SW480 (cell line): ENCODE results near the gene CSRP1.
"Not testable (repeated sequence)": the region's sequence is repeated elsewhere in the genome, so short reads cannot be mapped to it uniquely, and the experiment has no call there.

Experiments
- DNase-seq: peaks from one replicate; pipeline ENCODE4 v3.0.0-alpha.2; 2016; ENCODE audit warnings: low spot score

Gene CSRP1

DNA sequence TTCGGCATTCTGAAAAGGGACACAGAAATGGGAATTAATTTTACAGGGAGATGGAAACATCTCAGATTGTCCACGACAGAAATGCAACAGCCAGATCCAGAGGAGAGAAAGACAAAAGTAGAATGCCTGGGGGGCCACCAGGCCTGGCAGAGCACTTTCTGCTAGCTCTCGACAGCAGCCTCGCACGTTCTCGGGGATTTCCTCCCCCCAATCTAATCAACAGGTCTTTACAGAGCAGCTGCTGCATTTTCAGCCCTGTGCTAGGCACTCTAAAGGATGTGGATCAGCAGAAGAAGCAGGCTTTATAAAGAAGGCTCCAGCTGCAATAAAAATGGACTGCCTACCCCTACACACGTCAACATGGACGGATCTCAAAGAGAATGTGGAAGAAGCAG, 10.6 kb downstream of the CSRP1 start:
- no peak for DNase-seq

DNA sequence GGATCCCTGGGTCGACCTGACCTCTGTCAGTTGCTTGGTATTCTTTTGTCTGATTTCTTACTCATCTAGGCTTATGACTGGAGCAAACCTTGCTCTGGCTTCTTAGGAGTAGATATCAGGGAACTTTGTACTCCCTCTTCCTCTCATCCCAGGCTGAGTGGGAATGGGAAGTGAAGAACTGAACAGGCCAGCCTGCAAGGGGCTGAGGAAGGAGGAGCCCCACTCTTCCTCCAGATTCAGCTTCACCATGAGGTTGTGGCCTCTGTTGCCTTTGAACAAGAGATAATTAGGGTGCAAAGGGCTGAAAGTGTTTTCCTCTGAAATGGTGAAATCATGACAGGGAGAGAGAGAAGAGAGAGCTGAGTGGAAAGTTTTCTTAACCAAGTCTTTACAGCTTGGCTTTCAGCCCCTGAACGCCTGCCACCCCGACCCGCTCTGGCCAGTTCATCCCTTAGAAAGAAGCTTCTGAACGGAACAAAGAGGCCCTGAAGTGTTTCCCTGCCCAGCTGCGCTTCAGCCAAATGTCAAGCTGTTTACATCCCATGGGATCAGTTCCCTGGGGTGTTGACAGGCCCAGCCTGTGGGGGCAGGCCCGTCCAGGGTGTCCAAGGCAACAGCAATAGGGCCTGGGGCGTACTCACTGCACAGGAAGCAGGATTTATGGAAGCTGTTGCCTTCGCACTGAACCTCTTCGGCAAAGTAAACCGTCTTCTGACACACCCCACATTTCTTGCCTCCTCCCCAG, 11.2 kb downstream of the CSRP1 start:
- no peak for DNase-seq

DNA sequence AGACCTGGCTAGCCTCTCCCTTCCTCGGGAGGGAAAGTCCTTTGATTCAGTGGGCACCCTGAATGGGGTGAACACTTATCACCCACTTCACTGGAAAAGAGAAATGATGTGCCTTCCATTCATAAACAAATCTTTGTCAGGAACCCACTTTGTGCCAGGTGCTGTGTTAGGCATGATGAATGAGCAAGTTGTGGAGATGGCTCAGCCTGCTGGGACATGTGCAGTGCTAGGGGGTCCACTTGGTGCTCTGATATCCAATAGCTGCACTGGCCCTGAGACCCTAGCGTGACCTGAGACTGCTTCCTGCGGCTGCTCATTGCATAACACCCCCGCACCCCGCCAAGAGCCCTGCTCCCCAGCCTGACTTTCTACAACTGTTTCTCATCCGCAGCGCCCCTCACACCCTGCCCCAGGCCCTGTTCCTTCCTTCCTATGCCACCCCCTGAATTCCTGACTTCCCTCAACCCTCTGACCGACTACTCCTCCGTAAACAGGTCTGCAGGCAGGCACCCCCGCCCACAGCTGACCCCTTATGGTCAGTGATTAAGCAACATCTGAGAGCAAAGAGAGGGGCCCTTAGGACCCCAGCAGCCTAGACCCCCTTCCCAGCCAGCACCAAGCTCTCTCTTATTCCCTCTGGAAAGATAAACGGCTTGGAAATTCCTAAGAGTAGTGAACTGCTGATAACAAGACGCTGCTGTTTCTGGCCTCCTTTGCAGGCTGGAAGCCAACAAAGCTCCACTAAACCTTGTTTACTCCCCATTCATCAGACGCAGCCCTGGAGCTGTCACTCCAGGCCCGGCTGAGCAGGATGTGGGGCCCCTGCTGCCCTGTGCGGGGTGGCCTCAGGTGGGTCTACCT, 12.9 kb downstream of the CSRP1 start:
- no peak for DNase-seq

DNA sequence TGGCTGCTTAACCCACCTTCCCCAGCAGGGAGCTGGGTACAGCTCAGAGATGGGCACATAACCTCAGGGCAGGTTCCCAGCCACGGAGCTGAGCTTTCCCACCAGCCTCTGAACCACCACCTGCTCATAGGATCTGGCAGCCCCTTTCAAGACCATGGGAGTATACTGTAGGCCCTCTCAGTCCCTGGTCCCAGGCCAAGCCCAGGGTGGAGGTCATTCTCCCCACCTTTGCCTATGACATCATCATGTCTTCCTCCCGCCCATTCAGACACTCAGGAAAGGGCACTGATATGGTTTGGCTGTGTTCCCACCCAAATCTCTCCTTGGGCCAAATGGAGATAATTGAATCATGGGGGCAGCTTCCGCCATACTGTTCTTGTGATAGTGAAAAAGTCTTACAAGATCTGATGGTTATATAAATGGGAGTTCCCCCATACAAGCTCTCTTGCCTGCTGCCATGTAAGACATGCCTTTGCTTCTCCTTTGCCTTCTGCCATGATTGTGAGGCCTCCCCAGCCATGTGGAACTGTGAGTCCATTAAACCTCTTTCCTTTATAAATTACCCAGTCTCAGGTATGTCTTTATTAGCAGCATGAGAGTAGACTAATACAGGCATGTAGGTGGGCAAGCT, 13.8 kb downstream of the CSRP1 start:
- DNase-seq = not testable (repeated sequence)

GRCh38 chr1:201491896-201492511, 14.9 kb downstream of the CSRP1 start:
- no peak for DNase-seq

- no peak for DNase-seq
These were observed 16.2 kb downstream of the CSRP1 start for GRCh38 chr1:201490708-201491131.

- DNase-seq = no peak
These were observed 17.2 kb downstream of the CSRP1 start for GRCh38 chr1:201489643-201490261.

GRCh38 chr1:201488830-201489589, 17.9 kb downstream of the CSRP1 start:
- no peak for DNase-seq

- no peak for DNase-seq
These were observed 19.2 kb downstream of the CSRP1 start for GRCh38 chr1:201487742-201488141.

GRCh38 chr1:201486187-201486586, 20.7 kb downstream of the CSRP1 start:
- DNase-seq = no peak

- DNase-seq = no peak
These were observed 21.6 kb downstream of the CSRP1 start for GRCh38 chr1:201485184-201485774.

DNA sequence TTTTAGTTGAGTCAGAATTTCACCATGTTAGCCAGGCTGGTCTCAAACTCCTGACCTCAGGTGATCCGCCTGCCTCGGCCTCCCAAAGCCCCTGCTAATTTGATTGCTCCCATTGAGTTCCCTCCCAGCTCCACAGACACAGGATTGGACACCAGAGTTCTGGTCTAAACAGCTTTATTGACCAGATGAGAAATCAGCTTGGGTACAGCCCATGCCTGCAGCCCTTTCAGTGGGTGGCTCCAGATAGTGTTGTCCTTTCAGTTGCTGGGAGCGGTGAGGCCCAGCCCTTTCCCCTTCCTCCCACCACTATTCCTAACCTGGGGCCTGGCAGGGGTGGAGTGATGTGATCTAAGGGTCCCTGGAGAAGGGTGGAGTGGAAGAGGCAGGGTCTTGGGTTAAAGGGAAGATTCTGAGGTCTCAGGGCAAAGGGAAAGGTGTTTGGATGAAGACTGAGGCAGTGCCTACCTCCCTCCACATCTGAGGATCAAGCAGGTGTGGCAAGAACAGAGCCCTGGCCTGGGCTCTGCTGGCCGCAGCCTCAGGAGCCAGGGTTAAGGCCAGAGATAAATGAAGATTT, 23.5 kb downstream of the CSRP1 start:
- no peak for DNase-seq

GRCh38 chr1:201482755-201483154, 24.2 kb downstream of the CSRP1 start:
- DNase-seq = no peak

- DNase-seq = peak; percentile 70
These were observed 25.0 kb downstream of the CSRP1 start for GRCh38 chr1:201481761-201482493.

DNA sequence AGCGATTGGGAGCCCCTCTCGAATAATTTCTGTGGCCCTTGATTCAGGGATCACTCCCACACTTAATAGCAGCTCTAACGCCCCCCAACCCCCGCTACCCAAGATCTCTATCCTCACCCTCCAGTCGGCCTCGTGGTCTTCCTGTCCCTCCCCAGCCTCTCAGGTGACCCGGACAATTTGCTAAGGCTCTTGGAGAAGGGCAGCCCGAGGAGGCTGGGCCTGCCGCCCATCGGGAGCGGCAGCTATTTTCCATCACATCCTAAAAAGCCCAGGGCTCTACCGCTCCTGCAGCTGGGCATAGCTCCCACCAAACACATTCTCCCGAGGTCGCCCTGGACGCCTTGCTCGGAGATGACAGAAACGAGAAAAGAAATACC, 25.9 kb downstream of the CSRP1 start:
- no peak for DNase-seq

DNA sequence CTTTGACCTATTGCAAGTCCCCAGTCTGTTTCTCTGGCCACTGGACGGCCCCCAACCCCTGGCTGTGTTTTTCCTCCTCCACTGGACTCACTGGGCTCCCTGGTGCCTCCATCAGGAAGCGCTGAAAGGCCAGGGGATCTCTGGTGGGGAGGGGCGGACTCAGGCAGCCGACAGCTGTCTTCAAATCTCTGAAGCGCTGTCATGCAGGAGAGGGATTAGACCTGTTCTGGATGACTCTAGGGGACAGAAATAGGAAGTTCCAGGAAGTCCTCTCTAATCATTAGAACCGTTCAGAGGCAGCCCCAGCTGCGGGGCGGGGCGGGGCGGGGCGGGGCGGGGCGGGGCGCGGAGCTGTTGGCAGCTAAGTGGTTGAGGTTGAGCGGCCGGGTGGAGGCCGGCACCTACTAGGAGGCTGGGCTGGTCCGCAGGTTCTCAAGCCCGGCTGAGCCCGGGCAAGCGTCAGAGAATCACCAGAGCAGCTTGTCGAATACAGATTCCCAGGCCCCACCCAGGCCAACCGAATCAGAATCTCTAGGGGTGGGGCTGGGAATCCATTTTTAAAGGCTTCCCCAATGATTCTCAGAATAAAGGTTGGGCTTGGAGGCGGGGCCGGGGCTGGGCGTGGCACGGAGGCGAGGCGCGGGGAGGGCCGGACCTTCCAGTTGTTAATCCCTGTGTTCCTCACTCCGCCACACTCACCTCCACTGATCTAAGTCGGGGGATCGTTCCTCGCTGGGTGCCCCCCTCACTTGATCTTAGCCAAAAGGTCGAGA, 26.5 kb downstream of the CSRP1 start:
- peak; percentile 94 for DNase-seq

DNA sequence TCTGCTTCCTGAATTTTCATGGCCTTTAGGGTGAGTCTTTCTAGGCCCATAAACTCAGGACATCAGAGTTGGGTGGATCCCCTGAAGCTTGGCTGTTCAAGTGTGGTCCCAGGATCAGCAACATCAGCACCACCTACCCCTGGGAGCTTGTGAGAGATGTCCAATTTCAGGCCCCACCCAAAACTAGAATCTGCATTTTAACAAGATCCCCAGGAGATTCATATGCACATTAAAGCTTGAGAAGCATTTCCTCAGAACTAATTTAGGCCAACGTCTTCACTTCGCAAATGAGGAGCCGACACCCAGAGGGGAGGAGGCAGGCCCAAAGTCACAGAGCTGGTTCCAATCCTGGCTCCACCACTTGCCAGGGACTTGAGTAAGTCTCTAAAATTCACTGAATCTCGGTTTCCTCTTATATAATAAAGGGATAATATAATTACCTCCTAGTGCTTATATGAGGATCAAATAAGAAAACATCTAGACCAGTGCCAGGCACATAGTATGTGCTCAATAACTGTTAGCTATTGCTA, 27.7 kb downstream of the CSRP1 start:
- DNase-seq = no peak

GRCh38 chr1:201478666-201479065, 28.3 kb downstream of the CSRP1 start:
- not testable (repeated sequence) for DNase-seq
